ENCODE results near the gene RAB31. TPM values are rescaled to one million over a fixed set of nuclear protein-coding genes. Genes with fewer than 3 reads are reported as not detected.

RAB31 gene
- total RNA-seq, 1 donor from 2014 or later: 80.7 TPM

DNA sequence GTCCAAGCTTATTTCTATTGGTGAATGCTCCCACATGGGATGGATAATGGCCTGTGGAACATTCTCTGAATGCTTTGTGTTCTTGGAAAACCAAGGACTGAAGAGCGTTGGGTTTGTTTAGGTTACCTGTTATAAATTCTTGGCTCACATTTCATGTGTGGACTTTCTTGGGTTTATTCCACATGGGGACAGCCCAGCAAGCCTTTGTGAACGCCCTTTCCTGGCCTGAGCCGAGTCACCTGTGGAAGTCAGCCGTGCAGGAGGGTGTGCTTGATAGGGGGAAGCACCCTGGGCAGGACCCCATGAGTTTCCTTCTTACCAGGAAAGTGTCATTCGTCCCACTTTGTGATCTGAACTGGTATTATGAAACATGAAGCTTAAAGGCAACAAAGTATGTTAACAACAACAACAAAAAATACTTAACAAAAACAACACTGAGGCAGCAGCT is 4.1 kb downstream of the RAB31 start:
- DNase-seq (ENCODE audit: low spot score): peak; percentile 47

GRCh38 chr18:9712611-9713010 is 4.5 kb downstream of the RAB31 start:
- DNase-seq (ENCODE audit: low spot score): no peak

DNA sequence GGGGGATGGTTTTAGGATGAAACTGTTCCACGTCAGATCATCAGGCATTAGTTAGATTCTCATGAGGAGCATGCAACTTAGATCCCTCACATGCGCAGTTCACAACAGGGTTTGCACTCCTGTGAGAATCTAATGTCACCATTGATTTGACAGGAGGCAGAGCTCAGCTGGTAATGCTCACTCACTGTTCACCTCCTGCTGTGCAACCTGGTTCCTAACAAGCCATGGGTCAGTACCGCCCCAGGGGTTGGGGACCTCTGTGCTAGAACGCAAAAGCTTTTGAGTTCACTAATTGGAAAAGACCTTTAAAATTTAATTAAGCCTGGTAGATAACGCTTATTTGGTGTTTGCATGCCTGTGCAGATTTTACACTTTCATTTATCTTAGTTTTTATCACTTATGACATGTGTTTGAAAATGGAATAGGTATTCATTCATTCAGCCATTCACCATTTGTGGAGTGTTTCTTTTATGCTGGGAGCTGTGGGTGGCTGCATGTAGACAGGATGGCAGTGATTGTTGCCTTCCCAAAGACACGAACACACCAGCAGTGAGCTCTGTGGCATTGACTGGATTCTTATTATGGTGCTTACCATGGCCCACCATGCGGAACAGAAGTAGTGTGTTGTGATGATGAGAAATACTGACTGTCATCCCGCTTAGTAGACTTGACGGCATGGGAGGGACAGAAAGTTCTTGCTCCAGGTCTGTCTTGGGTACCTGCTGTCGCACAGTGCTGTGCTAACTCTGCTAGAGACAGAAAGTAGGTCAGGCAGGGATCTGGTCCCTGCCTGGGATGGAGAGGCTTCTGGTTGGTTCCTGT is 6.4 kb downstream of the RAB31 start:
- DNase-seq (ENCODE audit: low spot score): peak; percentile 28

DNA sequence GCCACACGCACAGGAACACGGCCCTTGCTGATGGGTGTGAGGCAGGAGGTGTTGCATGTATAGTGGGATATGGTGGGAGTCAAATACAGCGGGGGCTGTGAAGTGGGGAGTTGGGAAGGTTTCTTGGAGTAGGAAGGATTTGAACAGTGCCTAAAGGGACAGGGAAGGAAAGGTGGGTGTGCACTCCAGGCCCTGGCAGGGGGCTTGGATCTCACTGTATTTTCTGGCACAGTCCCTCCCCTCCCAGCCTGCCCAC is 6.9 kb downstream of the RAB31 start:
- DNase-seq (ENCODE audit: low spot score): peak; percentile 33

- DNase-seq (ENCODE audit: low spot score): no peak
Measured at GRCh38 chr18:9715978-9716774, 8.1 kb downstream of the RAB31 start.

DNA sequence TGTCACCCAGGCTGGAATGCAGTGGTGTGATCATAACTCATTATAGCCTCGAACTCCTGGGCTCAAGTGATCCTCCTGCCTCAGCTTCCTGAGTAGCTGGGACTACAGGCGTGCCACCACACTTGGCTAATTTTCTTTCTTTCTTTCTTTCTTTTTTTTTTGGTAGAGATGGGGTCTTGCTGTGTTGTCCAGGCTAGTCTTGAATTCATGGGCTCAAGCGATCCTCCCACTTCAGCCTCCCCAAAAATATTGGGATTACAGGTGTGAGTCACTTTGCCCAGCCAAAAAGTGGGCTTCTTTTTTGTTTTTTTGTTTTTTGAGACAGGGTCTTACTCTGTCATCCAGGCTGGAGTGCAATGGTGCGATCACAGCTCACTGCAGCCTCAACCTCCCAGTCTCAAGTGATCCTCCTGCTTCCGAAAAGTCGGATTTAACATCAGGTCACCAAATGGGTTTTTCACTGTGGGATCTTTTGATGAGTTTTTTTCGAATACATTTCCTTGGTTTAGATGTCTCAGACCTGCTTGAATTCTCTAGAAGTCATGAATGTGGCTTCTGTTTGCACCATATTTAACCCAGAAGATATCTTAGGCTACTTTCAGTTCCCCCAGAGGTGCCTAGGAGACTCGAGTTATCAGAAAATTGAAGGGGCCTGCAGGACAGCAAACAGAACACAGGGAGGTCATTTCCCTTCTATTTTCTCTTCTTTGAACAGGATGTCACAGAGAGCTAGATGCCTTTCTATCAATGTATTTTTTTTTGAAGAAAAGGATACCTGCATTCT is 8.9 kb downstream of the RAB31 start:
- peak; percentile 16 for DNase-seq (ENCODE audit: low spot score)

- DNase-seq (ENCODE audit: low spot score): peak; percentile 84
Measured at GRCh38 chr18:9719421-9719981, 11.4 kb downstream of the RAB31 start.

DNA sequence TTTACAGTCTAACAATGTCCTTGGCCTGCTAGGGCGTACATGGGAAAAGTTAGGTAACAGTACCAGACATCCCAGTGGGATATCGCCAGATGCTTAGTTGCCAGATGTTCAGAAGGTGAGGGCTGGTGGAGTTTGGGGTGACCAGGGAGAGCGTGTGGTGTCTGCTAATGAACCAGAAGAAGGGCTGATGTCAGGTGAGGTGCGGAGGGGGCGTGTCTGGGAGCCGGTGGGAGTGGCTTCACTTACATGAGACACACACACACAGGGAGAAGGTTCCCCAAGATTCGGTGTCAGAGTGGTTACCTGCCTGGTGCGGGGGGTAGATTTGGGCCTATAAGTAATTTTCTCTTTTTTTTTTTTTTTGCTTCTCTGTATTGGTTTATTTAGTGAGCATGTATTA is 12.2 kb downstream of the RAB31 start:
- peak; percentile 73 for DNase-seq (ENCODE audit: low spot score)

GRCh38 chr18:9721893-9722550 is 13.9 kb downstream of the RAB31 start:
- DNase-seq (ENCODE audit: low spot score): peak; percentile 53

GRCh38 chr18:9722691-9723090 is 14.6 kb downstream of the RAB31 start:
- DNase-seq (ENCODE audit: low spot score): no peak

- DNase-seq (ENCODE audit: low spot score): peak; percentile 37
Measured at GRCh38 chr18:9724797-9725585, 16.9 kb downstream of the RAB31 start.

DNA sequence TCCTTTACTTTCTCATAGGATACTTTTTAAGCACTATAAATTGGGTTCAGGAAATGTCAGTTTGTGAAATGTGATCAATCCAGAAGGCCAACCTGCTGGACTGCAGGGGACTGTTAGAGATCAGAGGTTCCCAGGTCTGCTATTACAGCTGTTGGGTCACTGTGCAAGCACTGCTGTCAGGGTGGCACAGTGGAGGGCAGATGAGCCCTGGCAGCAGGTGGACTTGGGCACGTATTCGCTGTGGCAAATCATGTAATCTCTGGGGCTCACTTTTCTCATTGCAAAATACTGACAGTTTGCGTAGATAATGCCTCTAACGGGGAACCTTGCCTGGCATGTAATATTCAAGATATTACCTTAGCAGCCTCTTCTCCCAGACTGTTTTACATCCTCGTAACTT is 18.1 kb downstream of the RAB31 start:
- peak; percentile 20 for DNase-seq (ENCODE audit: low spot score)

DNA sequence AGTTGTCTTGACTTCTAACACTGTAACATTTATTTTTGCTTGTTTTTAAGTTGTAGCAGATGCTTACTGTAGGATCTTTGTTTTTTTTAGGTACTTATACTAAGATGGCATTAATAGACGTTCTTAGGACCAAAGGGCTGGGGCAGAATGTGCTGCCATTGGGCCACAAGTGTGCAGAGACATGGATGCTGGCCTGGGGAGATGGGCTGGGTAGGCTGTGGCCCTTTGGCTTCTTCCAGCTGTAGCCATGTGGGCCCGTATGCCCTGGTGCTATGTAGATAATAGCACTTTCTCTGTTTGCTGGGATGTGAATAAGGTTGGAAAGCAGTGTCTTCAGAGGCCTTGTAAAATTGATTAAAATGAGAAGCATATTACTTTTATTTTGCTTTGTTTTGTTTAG is 18.8 kb downstream of the RAB31 start:
- peak; percentile 9 for DNase-seq (ENCODE audit: low spot score)

DNA sequence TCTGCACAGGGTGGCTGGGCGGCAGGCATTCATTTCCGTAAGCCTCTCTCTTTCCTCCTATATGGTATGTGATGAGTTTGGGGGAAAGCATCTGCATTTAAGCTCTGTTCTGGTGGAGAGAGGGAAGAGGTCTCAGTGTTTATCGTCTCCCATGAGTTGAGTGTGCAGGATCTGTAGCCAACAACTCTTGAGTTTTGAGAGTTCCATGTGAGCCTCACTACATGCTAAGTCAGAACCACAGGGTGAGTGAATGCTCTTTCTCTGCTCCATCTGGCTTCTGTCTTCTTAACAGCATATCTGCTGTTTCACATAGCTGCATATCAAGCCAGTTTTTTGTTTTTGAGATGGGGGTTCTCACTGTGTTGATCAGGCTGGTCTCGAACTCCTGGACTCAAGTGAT is 22.7 kb downstream of the RAB31 start:
- no peak for DNase-seq (ENCODE audit: low spot score)

DNA sequence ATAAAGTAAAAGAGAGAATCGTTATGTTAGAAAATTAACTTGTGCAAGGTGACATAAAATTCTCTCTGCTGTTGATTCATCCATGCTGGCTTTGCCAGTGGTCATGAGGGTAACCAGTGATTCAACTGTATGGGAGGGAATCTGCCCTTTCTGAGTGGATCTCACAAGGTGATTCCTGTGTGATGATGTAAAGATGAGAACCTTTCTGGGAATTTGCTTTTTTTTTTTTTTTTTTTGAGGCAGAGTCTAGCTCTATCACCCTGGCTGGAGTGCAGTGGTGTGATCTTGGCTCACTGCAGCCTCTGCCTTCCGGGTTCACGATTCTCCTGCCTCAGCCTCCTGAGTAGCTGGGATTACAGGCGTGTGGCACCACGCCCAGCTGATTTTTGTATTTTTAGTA is 23.3 kb downstream of the RAB31 start:
- no peak for DNase-seq (ENCODE audit: low spot score)

DNA sequence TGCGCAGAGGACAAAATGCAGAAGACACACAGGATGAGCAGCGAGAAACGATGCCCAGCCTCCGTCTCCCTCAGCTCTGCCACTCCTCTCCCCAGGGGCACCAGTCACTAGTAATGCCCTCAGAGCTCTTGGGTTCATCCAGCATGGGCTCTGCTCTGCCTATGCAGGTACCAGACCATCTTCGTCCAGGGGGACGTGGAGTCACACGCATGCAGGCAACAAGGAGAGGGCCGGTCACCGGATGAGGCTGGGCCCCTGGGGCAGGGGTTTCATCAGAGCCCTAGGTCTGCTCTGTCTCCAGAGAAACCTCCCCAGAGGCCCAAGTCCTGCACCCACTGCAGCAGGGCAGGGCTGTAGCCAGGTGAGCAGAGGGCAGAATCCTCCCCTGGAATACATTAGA is 23.9 kb downstream of the RAB31 start:
- peak; percentile 87 for DNase-seq (ENCODE audit: low spot score)

DNA sequence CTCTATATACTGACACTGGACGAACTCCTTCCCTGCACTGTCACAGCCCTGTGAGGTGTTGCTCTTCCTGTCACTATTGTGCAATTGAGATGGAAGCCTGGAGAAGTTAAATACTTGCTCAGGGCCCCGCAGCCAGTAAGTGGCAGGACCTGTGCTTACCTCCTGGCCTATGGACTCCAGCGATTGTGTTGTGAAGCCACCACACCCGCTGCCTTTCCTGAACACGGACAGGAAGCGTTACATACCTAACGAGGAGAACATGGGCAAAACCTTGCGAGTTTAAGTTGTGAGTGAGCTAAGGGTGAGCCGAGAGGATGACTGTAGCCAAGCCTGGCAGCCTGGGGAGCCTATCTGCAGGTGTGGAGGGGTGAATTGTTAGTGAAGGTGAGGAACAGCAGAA is 26.1 kb downstream of the RAB31 start:
- DNase-seq (ENCODE audit: low spot score): peak; percentile 39

DNA sequence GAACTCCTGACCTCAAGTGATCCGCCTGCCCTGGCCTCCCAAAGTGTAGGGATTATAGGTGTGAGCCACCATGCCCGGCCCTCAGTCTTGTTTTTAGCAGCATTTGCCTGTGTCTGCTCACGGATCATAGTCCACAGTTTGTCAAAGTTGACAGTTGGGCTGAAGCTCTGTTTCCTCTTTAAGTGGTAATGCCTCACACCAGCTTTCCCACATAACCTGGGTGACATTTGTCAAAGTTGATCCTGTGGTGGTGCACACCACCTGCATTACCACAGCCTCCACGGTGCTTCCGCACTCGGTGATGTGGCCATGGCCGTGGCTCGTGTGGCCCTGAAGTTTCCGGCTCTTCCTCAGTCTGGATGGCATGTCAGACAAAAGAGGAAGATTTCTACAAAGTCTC is 27.1 kb downstream of the RAB31 start:
- peak; percentile 83 for DNase-seq (ENCODE audit: low spot score)

GRCh38 chr18:9735879-9736278 is 27.8 kb downstream of the RAB31 start:
- peak; percentile 20 for DNase-seq (ENCODE audit: low spot score)

DNA sequence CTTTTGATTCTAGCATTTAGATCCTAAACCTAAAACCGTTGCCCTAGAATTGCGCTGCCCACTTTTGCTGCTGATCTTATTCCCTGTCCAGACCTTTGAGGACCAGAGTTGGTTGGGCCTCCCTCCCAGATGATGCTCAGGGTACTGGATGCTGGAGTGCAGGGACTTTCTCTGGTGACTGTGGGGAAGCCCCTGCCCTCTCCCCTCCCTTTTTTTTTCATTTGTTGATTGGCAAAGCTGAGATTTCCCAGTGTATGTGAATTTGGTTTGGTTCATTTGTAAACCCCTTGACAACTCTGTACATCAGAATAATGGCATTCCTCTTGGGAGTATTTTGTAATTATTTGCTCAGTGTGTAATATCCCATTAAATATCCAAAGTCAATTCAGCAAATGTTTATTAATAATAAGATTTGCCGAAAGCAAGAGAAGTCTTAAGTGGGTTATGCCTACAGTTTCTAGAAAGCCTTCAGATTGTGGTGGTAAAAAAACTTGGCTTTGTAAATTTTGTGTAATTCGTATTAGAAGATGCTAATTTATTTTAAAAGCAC is 28.3 kb downstream of the RAB31 start:
- peak; percentile 24 for DNase-seq (ENCODE audit: low spot score)

Measured in mesenteric fat pad (tissue), 1 donor.